Skeletal muscle tissue (tissue), 4 donors: ENCODE results near the gene ZBTB25. TPM values are rescaled to one million over a fixed set of nuclear protein-coding genes. Genes with fewer than 3 reads are reported as not detected.

Experiments used
- H3K27ac ChIP-seq: one replicate; pipeline ENCODE4 v1.7.0; 2013; ENCODE audit warnings: mild to moderate bottlenecking, low read depth, low read length, inconsistent platforms
- H3K27me3 ChIP-seq, 3 donors: one replicate each; pipeline ENCODE4 v1.7.0; 2013; ENCODE audit warnings: low read length in 3 of 3; ENCODE audit not compliant: control insufficient read depth in 3 of 3, insufficient read depth in 3 of 3
- H3K36me3 ChIP-seq, 3 donors: one replicate each; pipeline ENCODE4 v1.7.0; 2013; ENCODE audit warnings: low read length in 3 of 3; ENCODE audit not compliant: control insufficient read depth in 3 of 3, insufficient read depth in 3 of 3
- H3K4me1 ChIP-seq, 3 donors: one replicate each; pipeline ENCODE4 v1.7.0; 2013; ENCODE audit warnings: low read length in 3 of 3, mild to moderate bottlenecking in 3 of 3; ENCODE audit not compliant: control insufficient read depth in 3 of 3, insufficient read depth in 3 of 3
- H3K4me3 ChIP-seq, 3 donors: one replicate each; pipeline ENCODE4 v1.7.0; 2013; ENCODE audit warnings: low read length in 3 of 3
- H3K9ac ChIP-seq, 3 donors: one replicate each; pipeline ENCODE4 v1.7.0; 2013; ENCODE audit warnings: low read length in 3 of 3, mild to moderate bottlenecking in 3 of 3, moderate library complexity in 2 of 3, low read depth in 1 of 3
- H3K9me3 ChIP-seq, 3 donors: one replicate each; pipeline ENCODE4 v1.7.0; 2013; ENCODE audit warnings: low read length in 3 of 3; ENCODE audit not compliant: control insufficient read depth in 3 of 3
- total RNA-seq: library from RNA; depleted of rRNA; stranded (reverse); fragments of >200 nt; gene quantifications from one replicate; pipeline ENCODE4 v1.2.3, GENCODE V29; 2014
- donor health status: Osteomylitis.

Gene ZBTB25
- 5.7 TPM for total RNA-seq

- peak within 1 kb of the TSS; percentile 96 to 99 (median 99) for H3K9ac ChIP-seq
- H3K4me3 ChIP-seq = peak within 1 kb of the TSS; percentile 93 to 95 (median 95)
- H3K4me1 ChIP-seq = peaks cover 30 to 61% (median 40%) of the 10 kb centered on the region in 3 donors
- H3K27ac ChIP-seq = peak within 1 kb of the TSS; percentile 99
- H3K27me3 ChIP-seq = no peaks in the 10 kb centered on the region
- no peaks in the 10 kb centered on the region for H3K36me3 ChIP-seq
- no peaks in the 10 kb centered on the region for H3K9me3 ChIP-seq
These were observed at the start of gene ZBTB25 for GRCh38 chr14:64503434-64504309. Gene ZBTB25, minus strand, starts transcription at chr14:64503838. Its CDS starts 13,305 bp downstream, at chr14:64490533.

- Histone ChIP-seq H3K4me3 (no peak overlapping the region), H3K9me3 (no peaks in the 10 kb centered on the region), H3K4me1 (peaks cover 0 to 7% (median 4%) of the 10 kb centered on the region in 3 donors), H3K9ac (no peak overlapping the region), H3K36me3 (no peaks in the 10 kb centered on the region), H3K27me3 (no peaks in the 10 kb centered on the region), H3K27ac (no peak overlapping the region)
These were observed 47.1 kb upstream of the ZBTB25 start for GRCh38 chr14:64550621-64551333.

- peaks cover 0 to 7% (median 4%) of the 10 kb centered on the region in 3 donors for H3K4me1 ChIP-seq
- no peaks in the 10 kb centered on the region for H3K36me3 ChIP-seq
- H3K9ac ChIP-seq = peak within 1 kb of the TSS; percentile 45 to 63 (median 57)
- no peaks in the 10 kb centered on the region for H3K9me3 ChIP-seq
- H3K27me3 ChIP-seq = no peaks in the 10 kb centered on the region
- peak within 1 kb of the TSS; percentile 55 to 64 (median 57) for H3K4me3 ChIP-seq
- no peak within 1 kb of the TSS for H3K27ac ChIP-seq
These were observed 46.4 kb upstream of the ZBTB25 start, which contains the start of gene PPP1R36 for GRCh38 chr14:64549791-64550620. Gene PPP1R36, plus strand, starts transcription at chr14:64549961. Its CDS starts 37 bp downstream, at chr14:64549998.

- Histone ChIP-seq H3K27ac (no peak overlapping the region), H3K9me3 (no peaks in the 10 kb centered on the region), H3K27me3 (no peaks in the 10 kb centered on the region), H3K9ac (no peak overlapping the region), H3K36me3 (no peaks in the 10 kb centered on the region), H3K4me3 (no peak overlapping the region), H3K4me1 (peaks cover 0 to 10% (median 4%) of the 10 kb centered on the region in 3 donors)
These were observed 45.4 kb upstream of the ZBTB25 start for GRCh38 chr14:64549016-64549415.

GRCh38 chr14:64544607-64545312 is 41.1 kb upstream of the ZBTB25 start:
- Histone ChIP-seq H3K27me3 (peaks cover 0 to 5% (median 0%) of the 10 kb centered on the region in 3 donors), H3K4me3 (peak overlapping the region; percentile 1 to 93 (median 91)), H3K9me3 (no peaks in the 10 kb centered on the region), H3K4me1 (peaks cover 16 to 21% (median 17%) of the 10 kb centered on the region in 3 donors), H3K9ac (peak overlapping the region in 2 of 3 donors; percentile 23 to 27), H3K36me3 (no peaks in the 10 kb centered on the region), H3K27ac (no peak overlapping the region)

- peak overlapping the region; percentile 35 to 83 (median 77) for H3K9ac ChIP-seq
- H3K9me3 ChIP-seq = no peaks in the 10 kb centered on the region
- no peaks in the 10 kb centered on the region for H3K36me3 ChIP-seq
- peaks cover 18 to 24% (median 23%) of the 10 kb centered on the region in 3 donors for H3K4me1 ChIP-seq
- peak overlapping the region; percentile 91 to 96 (median 93) for H3K4me3 ChIP-seq
- H3K27me3 ChIP-seq = peaks cover 0 to 5% (median 0%) of the 10 kb centered on the region in 3 donors
- H3K27ac ChIP-seq = no peak overlapping the region
These were observed 39.2 kb upstream of the ZBTB25 start for GRCh38 chr14:64542836-64543201.

GRCh38 chr14:64541972-64542835 is 38.6 kb upstream of the ZBTB25 start:
- no peaks in the 10 kb centered on the region for H3K9me3 ChIP-seq
- H3K4me3 ChIP-seq = peak overlapping the region; percentile 91 to 96 (median 93)
- H3K27ac ChIP-seq = no peak overlapping the region
- H3K27me3 ChIP-seq = peaks cover 0 to 5% (median 0%) of the 10 kb centered on the region in 3 donors
- H3K9ac ChIP-seq = peak overlapping the region; percentile 35 to 83 (median 77)
- H3K4me1 ChIP-seq = peaks cover 18 to 24% (median 23%) of the 10 kb centered on the region in 3 donors
- H3K36me3 ChIP-seq = no peaks in the 10 kb centered on the region

- H3K27ac ChIP-seq = no peak overlapping the region
- peak overlapping the region; percentile 35 to 83 (median 77) for H3K9ac ChIP-seq
- peak overlapping the region; percentile 91 to 96 (median 93) for H3K4me3 ChIP-seq
- H3K36me3 ChIP-seq = no peaks in the 10 kb centered on the region
- peaks cover 18 to 24% (median 23%) of the 10 kb centered on the region in 3 donors for H3K4me1 ChIP-seq
- H3K9me3 ChIP-seq = no peaks in the 10 kb centered on the region
- peaks cover 0 to 5% (median 0%) of the 10 kb centered on the region in 3 donors for H3K27me3 ChIP-seq
These were observed 37.8 kb upstream of the ZBTB25 start for GRCh38 chr14:64541261-64541971.
